GM19099 (cell line): ENCODE measurements around the gene HAAO.

ENCODE experiments used
- POLR2A ChIP-seq: IDR thresholded peaks from 3 replicates; pipeline ENCODE4 v1.6.1; 2011; ENCODE audit warnings: low read depth; ENCODE audit not compliant: insufficient read length; ENCODE audit errors: extremely low read depth

The HAAO gene

DNA sequence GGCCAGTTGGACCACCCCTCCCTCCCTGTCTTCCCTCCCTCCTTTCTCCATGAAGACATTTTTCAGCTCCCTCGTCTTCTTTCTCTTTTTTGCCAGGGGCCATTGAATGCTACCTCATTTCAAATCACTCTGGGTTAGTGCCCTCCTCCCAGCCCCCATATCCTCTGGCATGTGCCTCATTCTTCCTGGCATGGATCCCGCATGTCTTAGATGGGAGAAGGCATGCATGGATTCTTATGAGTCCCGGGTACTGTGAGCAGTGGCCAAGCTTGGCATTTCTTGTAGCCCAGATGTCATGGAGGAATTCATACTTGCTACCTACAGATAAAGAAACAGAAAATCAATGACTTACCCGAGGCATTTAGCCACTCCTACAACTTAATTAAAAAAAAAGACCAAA is 9.0 kb upstream of the HAAO start:
- TF ChIP-seq POLR2A: no peak

- TF ChIP-seq POLR2A: no peak
Measured at GRCh38 chr2:42800981-42801380, 8.6 kb upstream of the HAAO start.

GRCh38 chr2:42800461-42800962 is 8.1 kb upstream of the HAAO start:
- no peak for TF ChIP-seq POLR2A

GRCh38 chr2:42799881-42800280 is 7.5 kb upstream of the HAAO start:
- TF ChIP-seq POLR2A: no peak

DNA sequence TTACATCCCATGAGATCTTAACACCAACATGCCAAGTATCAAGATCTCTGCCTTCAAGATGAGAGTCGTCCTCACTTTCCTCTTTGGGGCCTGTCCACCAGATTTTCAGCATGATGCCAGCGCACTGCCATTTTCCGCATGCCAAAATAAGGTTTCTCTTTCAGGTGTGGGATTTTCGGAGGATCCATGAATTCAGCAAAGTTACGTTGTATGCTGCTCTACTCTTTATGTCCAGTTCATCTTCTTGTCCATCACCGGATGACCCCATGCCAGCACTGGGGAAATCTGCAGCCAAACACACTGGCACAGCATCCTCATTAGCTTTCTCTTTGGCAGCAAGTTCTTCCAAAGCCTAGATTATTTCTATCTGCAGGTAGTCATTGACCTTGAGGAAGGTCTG is 4.9 kb upstream of the HAAO start:
- no peak for TF ChIP-seq POLR2A

DNA sequence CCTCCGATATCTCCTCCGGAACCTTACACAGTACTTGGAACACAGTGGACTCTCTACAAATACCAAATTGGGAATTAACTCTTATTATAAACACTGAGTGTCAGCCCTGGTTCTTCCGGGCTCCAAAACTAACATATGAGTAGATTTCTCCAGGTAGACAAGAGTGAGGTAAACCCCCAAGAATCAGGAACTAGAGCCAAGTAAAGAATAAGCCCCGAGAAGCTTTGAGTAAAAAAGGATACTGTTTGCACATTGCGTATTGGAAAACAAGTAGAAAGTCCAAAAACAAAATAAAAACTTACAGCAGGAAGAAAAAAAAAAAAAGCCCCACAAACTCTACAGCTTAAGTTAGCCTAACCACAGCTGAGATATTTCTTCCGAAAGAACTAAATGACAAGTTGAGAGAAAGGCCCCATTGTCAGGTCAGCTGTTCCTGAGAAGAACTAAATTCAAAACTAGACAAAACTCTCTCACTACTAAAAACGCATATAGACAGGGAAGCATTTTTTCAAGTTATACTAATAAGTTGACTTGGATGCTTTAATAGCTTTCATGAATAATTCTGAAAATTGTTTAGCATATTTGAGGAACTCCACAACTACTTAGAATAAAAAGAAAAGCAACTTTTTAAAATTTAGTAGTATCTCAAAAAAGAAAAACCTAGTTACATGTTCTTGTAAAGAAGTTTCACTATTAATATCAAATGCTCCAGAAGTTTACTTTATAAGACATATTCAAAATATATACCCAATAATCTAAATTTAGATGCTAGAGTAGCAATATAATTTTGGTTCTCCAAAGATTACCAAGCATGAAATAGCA is 4.3 kb upstream of the HAAO start:
- no peak for TF ChIP-seq POLR2A

GRCh38 chr2:42795841-42796301 is 3.5 kb upstream of the HAAO start:
- TF ChIP-seq POLR2A: peak; percentile 49

GRCh38 chr2:42795275-42795674 is 2.9 kb upstream of the HAAO start:
- no peak for TF ChIP-seq POLR2A

GRCh38 chr2:42794271-42795046 is 2.1 kb upstream of the HAAO start:
- no peak for TF ChIP-seq POLR2A

DNA sequence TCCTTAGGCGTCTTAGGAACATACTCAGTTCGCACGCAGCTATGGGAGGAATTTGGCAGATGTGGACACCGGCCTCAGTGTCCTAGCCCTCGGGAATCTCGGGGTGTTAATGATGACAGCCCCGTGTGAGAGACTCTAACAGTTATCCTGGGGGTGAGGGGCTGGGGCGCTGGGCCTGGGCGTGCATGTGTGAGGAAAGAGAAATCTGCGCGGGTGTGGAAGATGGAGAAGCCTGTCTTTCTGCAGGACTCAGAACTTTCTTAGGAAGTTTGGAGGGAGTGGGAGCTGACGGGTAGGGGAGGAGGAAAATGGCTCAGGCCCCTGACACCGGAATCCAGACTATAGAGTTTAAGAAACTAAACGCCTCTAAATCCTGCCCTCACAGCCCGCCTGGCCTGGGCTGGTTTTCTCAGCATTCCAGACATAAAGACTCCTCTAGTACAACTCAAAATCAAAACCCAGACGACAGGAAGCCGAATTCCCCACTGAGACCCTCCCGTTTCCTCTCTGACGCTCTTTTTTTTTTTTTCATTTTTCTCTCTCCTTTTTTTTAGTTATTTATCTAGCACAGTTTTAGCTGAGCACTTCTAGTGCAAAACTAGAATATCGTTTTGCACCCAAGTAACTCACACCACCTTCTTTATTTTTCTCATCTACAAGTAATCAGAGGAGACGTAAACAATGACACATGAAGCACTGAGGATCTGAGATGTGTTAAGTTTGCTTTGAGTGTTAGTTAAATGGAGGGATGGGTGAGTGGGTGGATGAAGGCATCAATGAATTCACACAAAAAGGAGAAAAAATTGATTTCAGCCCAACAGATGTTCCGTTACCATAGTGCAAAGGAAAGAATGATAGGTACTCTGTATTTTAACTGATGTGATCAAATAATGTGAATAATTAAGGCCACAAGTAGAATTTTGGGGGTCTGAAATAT is 1.2 kb upstream of the HAAO start:
- TF ChIP-seq POLR2A: no peak

DNA sequence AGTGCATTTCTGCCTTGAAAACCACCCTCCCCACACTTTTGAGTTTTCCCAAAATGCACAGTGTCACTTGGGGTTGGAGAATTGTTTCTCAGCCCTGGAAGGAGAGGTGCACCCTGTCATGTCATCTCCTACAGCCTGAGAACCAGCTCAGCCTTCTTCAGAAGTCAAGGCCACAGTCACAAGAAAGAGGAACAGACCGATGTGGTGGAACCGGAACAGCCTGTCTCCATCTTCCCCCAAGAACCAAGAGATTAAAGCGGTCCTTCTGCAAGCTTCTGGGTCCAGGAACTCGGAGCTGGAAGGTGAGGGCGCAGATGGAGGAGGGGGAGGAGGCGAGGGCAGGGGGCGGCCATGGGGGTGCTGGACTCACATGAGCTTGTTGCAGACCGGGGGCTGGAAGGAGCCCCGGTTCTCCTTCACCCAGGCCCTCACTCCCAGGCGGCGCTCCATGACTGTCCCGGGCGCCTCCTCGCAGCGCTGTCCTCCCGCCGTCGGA is 248 bp downstream of the HAAO start:
- TF ChIP-seq POLR2A: peak; percentile 71

- no peak for TF ChIP-seq POLR2A
Measured at GRCh38 chr2:42791606-42792005, 777 bp downstream of the HAAO start.

DNA sequence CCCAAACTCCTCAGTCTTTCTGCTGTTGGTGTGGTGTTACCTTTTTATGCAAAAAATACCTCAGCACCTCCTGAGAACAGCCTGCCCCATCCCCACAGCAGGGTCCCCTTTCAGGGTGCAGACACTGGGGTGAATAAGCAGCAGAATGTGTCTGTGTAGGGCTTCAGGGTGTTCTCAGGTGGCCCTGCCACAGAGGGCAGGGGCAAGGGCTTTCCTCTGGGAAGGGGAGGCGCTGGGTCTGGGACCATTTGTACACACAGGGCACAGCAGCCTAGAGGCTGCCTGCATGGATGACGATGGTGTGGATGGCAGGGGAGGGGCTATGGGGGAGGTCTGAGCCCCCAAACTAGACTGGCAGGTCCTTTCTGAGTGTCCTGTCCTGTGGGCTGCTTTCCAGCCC is 2.6 kb downstream of the HAAO start:
- TF ChIP-seq POLR2A: no peak

GRCh38 chr2:42788882-42789281 is 3.5 kb downstream of the HAAO start:
- no peak for TF ChIP-seq POLR2A

DNA sequence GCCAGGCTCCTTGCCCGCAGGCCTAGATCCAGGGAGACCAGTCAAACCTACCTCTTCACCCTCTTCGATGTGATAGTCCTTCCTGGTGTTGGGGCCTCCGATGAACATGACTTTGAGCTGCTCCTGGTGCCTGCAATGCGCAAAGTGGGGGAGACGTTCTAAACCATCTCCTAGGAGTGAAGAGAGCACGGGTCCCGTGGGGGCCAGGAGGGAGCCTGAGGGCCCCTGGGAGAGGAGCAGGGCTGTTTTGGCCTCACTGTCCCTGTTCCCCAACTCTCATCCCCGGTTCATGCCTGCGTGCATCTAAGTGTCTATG is 3.9 kb downstream of the HAAO start:
- no peak for TF ChIP-seq POLR2A

DNA sequence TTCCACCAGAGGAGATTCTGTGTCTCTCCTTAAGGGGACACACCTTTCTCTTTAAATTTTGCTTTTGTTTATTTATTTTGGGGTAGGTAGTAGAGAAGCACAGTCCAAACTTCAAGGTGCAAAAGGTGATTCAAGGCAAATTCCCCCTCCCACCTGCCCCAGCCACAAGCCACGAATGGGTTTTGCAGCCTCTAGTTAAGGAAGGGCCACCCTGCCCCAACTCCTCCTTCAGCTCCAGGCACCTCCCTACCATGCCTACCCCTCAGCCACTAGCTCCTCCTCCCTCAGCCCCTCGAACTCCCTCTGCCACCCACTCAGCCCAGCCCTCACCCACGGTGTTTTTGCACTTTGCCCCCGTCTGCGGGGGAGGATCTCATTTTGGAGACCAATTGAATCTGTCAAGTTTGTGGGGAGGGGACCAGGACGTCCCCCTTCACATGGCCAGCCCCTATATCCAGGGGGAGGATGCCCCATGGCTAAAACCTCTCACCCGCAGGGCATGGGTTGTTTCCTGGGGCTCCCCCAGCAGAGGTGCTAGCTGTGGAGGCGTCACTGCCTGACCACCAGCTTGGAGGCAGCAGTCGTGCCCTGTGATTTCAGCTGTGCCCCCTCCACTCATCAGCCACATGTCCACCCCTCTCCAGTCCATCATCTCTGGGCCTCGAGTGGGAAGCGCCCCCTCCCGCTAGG is 4.5 kb downstream of the HAAO start:
- TF ChIP-seq POLR2A: no peak
